ENCODE data around the gene KAT6B.

KAT6B gene

DNA sequence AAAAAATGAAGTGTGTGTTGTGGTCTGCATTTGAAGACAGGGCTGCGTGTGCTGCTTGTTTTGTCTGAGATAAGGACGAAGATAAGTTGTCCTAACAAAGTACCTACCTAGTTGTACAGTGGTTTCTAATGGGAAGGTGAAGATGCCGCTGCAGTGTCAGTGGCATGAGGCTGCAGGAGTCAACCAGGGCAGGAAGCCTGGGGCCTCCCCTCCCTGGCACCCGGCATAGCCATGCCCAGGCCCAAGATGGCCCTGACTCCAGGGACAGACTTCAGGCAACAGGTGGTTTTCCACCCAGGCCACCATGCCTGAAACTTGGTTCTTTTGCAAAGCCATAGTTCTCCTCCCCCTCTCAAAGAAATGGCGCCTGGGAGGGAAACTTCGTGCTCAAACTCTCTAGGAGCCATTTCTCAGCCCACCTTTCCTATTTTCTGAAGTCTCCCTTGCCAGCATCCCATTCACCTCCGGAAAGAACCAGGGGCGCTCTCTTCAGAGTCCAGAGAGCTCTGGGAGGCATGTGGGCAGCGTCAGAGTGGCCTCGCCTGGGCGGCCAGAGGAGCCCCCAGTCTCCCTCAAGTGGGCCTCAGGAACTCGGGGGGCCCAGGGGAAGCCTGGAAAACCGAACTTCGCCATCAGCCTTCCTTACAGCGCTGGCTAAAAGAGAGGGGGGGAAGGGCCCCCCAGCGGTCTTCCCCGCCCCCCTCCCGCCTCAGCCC lies 2.1 kb upstream of the KAT6B start:
- peak; percentile 35 for DNase-seq

DNA sequence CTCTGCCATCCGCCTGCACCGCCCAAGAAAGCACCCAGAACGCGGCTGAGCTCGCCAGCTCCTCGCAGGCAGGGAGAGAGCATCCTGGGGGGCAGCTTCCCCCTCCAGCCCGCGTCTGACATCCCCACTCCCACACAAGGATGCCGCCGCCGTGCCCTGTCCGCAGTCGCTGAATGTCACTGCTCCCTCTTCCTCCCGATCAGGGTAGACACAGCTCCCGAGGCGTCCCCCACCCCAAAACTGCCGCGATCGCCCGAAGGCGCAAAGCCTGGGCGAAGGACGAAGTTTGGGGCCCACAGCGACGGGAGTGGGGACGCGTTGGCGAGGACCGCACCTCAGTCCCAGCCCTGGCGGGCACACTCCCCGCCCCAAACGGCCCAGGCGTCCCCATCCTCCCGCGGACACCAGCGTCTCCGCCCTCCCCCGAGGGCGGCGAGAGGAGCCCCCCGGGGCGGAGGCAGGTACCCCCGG lies 1.5 kb upstream of the KAT6B start:
- DNase-seq: no peak

DNA sequence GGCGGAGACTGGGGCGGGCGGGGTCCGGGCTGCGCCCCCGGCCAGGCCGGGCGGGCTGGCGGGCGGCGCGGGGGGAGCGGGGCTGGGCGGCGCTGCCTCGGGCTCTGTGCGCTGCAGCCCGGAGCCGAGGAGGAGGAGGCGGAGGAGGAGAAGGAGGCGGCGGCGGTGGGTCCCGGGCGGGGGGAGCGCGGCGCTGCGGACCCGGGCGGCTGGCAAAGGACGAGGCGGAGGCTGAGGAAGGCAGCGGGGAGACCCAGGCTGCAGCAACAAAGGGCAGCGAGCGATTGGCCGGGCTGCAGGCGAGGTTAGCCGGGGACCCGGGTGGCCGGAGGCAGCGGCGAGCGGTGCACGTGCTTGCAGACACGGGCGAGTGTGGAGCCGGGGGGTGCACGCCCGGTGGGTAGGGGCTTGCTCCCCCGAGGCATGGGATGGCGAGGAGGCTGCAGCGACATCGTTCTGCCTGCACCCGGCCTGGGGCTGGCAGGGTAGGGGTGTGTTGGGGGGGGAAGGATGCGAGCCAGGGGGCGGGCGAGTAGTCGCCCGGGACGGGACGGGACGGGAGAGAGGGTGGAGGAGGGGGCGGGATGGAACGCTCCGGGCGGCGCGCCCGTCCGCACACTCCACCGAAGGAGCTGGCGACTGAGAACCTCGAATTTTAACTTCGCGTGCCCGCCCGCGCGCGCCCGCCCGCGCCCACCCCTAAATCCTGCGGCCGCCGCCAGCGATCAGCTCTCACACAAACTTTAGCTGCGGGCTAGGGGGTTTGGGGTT lies 844 bp upstream of the KAT6B start:
- peak; percentile 62 for DNase-seq

DNA sequence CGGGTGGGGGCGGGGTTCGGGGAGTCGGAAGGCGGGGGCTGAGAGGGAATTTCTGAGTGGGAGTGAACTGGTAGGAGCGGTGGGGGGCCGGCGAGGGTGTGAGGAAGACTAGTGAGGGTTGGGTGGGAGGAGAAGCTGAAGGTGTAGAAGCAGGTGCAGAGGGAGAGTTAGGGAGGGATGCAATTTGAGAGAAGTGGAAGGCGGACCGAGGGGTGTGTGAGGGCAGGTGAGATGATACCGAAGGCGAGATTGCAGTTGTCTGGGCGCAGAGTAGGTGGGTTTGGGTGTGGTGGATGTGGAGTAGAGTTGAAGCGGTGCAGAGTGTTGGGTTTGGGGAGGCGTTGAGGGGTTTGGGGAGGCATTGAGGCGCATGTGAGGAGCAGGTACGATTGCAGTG lies 643 bp downstream of the KAT6B start:
- DNase-seq: no peak

DNA sequence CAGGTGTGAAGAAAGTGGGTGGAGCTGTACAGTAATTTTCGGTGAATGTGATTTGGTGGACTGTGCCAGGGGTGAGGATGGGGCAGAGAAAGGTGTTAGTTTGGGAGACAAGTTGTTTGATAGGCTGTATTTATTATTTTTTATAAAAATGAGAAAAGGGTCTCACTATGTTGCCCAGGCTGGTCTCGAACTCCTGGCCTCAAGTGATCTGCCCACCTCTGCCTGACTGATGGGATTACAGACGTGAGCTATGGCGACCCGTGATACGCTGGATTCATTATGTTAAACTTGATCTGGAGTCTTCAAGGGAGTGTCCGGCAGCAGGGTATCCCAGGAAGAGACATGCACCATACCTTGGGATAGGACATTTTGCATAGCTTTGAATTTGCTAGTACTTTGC lies 1.3 kb downstream of the KAT6B start:
- peak; percentile 6 for DNase-seq

DNA sequence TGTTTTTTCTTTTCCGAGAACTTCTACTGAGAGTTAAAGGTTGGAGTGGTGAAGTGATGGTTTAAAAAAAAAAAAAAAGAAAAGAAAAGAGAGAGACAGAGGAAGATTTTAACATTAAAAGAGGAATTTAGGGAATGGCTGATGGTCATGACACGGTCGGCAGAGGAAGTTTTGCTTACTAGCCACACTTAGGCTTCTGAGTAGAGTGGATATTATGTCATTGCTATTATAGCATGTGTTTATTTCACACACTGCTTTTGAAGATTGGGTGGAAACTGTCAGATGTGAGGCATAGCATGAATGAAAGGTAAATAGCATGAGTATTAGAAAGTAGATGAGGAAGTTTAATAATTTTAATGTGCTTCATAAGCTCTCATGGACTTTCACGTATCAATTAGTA lies 2.5 kb downstream of the KAT6B start:
- DNase-seq: no peak

DNA sequence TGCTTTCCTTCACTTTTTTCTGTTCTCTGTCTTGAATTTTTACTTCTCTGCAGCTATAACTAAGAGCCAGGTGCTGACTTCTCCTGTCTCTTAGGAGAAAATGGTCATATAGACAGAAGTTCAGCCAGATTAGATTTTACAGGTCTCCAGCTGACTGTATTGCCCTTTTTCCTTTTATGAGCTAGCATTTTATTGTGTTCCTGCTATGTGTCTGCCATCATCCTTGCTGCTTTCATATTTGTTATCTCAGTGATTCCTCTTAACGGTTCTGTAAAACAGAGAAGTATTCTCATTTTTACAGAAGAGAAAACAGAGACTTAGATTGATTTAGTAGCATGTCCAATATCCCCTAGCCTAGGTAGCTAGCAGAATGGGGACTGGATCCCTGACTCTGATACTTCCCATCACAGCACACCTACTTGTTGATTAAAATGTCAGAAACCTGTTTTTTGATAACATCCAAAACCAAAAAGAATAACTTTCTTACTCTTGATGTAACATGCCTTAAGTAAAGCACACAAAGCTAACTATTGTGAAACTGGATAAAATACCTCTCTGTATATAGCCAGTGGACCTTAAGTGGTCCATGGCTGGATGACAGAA lies 5.2 kb downstream of the KAT6B start:
- DNase-seq: no peak

DNA sequence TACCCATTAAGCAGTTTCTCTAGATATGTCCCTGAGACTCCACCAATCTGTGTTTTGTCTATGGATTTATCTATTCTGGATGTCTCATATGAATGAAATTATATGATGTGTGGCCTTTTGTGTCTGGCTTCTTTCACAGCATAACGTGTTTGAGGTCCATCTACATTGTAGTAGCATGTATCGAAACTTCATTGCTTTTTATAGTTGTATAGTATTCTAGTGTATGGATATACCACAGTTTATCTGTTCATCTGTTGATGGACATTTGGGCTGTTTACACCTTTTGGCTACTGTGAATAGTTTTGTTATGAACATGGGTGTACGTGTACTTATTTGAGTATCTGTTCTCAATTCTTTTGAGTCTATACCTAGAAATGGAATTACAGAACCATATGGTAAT lies 9.6 kb downstream of the KAT6B start:
- no peak for DNase-seq

DNA sequence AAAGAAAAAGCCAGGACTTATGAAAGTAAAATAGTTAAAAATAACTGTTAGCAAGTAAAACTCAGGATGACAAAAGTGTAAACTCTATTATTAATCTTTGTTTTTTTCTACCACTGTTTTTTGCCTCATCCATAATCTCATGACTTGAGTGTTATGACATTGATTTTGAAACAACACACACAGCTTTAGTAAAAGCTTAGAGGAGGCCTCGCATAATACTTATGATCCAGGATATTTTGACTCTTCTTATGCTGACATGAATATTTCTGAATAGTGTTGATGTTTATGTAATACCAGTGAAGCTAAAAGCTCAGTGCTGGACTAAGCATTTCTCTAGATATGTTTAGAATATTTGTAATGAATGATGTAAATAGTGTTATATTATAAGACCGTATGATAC lies 10.5 kb downstream of the KAT6B start:
- DNase-seq: no peak

DNA sequence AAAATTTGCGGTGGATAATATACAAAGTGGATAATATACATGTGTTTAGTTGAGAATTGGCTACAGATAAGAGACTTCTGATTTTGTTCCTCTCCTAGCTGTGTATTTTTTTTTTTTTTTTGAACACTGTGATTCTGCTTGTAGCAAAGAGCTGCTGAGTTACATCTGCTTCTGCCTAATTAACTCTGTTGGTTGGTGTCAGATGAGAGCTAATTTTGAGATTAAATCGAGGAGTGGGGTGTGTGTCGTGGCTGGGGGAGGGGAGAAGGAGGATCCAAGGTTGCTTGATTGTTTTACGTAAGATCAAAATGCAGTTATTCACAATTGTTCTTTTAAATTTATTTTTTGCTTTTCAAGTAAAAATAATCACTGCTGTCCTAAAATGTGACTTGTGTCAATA lies 11.3 kb downstream of the KAT6B start:
- DNase-seq: no peak

DNA sequence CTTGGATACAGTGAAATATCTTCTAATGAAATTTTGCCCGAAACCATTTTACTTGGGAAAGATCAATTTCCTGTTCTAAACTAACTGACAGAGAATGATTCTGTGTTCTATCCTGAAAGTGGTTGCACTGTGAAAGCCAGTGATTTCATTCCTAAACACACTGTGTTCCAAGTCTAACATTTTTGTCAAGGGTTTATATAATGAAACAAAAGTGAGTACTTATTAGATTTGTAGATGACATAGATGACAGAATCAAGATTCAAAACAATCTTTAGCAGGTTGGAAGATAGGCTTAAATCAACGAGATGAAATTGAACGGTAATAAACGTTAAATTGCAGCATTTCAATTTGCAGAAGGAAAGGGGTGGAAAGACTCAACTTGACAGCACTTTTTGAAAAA lies 13.3 kb downstream of the KAT6B start:
- DNase-seq: no peak

DNA sequence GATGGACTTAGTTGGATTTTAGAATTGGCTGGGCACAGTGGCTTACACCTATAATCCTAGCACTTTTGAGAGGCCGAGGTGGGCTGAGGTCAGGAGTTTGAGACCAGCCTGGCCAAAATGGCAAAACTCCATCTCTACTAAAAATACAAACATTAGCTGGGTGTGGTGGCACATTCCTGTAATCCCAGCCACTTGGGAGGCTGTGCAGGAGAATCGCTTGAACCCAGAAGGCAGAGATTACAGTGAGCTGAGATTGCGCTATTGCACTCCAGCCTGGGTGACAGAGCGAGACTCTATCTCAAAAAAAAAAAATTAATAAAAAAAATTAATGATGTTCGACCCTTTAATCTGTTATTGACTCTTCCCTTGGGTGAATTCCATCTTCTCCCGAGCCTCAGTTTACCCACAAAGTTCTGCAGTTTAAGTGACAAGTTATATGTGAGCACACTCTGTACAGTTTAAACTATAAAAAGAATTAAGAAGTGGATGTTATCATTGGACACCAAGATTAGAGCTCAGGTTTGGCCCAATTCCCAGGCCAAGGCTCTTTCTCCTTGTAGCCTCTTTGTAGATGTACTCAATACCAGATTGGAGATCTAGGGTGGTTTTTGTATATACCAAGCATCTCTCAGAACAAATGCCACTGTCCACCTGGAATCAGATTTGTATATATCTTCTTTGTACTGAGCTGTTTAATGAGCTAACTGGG lies 15.0 kb downstream of the KAT6B start:
- no peak for DNase-seq

DNA sequence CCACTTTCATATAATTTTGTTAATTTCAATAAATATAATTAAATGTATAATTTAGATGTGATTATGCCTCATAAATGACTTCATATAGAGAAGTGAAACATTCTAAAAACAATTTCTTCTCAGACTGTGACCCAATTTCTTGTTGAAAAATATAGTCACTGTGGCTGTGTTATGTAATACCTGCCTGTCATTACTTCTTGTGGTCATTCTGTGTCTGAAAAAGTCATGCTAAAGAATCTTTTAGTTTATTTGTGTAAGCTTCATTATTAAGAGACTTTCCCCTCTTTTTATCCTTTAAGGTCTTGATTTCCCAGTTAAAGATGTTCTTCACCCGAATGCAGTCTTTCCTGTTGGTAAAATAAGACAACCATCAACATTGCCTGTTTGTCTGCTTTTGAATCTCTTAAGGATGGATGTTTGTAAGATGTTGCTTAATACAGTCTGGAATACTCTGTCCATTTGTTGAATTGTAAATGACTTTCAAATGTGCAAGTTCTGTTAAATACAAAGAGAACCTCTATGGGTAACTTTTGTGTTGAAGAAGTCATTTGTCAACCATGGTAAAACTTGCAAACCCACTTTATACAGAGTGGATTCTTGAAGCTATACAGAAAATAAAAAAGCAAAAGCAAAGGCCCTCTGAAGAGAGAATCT lies 16.0 kb downstream of the KAT6B start:
- DNase-seq: no peak

DNA sequence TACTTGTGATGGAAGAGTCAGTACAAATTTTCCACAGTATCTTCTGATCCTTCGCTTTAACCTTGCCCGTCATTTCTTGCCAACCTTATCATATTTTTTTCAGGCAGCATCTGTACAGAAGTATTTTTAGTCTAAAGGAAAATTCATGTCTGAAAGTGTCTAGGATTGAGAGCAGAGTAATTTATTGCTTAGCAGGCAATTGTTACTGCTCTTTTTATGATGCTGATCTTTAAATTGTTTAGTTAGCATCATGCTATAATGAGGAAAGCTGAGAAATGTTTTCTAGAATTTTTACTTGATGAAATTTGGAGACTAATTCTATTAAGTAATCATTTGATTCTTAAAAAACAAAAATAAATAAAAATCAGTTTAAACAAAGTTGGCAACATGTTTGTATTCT lies 20.6 kb downstream of the KAT6B start:
- DNase-seq: no peak

DNA sequence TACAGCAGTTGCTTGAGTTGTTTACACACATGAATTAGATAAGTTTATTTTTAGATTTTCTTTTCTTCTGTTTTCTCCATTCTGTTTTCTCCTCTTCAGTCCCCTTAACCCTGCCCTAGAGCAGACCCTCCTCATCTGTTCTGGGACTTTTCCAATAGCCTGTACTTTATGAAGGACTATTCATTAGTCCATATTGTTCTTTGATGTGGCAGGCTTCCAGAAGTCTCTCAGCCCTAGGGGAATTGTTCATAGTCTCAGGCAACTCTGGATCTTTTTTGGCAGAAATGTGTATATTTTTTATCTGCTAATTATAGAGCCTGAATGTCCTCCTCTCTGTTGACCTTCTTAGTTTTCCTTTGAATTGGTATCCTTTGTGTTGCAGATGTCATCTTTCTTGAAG lies 25.4 kb downstream of the KAT6B start:
- no peak for DNase-seq

DNA sequence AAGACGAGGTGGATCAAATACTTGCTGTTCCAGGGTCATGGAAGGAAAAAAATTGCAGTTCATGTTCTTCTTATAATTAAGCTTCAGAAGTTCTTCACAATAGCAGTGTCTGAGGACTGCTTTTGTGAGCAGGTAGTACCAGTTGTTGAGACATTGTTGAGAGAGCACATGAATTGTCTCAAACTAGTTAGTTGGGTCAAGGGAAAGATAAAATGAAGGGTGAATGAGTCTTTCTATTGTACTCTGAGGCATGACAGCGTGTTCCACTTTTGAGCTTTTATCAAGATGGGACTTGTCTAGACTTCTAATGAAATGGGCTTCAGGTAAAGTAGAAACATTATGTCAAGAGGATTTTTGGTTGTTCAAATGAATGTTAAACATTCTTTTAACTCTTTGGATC lies 26.0 kb downstream of the KAT6B start:
- no peak for DNase-seq

DNA sequence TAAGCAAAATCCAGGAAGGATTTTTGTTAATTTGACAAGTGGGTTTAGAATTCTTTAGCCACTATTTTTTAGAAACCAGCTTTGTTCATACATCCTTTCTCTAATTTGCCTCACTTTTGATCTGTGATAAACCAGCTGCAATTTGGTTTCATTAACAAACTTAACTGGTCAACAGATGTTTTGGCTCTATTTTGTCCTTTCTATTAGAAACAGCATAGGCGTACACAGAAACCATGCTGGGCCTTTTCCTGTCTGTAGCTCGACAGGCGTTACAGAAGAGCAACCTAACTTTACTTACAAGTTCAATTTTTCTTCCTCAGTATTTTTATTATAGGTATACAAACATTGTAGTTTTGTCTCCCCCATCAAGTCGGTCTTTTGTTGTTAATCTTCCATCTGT lies 28.2 kb downstream of the KAT6B start:
- DNase-seq: no peak

DNA sequence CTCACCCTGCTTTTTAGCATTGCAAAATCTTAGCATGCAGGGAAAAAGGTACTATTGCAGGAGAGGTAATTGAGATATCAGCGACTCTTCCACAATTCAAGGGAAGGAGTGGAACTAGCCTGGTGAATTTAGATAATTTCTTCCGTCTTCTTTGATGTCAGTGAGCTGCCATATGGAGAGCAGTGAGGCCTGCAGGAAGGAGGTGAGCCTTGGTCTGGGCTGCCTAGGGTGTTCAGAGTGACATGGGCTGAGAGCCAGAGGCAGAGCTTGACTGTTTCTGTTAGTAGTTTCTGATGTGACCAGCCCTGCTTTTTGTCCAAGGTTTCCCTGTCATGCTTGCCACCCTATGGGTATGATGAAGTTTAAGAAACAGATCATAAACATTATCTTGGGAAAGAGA lies 28.6 kb downstream of the KAT6B start:
- DNase-seq: no peak

DNA sequence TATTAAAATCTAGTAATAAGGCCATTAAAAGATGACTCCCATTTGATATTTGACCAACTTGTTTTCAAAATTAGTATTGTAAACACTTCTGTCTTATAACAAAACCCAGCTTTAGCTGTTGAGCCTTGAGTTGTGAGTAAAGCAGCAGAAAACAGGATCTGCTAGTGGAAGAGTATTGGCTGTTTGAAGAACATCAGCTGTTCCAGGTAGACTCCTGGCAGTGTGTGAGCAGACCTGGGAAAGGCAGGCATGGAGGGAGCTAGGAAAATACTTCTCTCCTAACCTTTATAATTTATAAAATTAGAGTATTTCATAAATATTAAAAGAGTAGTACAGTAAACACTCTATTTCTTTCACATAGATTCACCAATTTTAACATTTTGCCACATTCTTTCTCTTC lies 29.0 kb downstream of the KAT6B start:
- DNase-seq: no peak

DNA sequence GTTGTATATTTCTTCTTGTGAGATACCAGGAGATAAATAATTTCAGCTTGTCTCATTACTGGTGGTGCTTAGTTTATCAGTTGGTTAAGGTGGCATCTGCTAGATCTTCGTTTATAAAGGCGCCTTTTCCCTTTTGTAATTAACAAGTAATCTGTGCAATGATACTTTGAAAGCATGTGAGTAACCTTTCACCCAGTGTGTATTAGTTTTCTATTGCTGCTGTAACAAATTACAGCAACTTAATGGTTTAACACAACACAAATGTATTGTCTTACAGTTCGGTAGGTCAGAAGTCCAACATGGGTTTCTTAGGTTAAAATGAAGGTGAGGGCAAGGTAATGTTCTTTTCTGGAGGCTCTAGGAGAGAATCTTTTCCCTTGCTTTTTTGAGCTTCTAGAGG lies 30.5 kb downstream of the KAT6B start:
- no peak for DNase-seq

DNA sequence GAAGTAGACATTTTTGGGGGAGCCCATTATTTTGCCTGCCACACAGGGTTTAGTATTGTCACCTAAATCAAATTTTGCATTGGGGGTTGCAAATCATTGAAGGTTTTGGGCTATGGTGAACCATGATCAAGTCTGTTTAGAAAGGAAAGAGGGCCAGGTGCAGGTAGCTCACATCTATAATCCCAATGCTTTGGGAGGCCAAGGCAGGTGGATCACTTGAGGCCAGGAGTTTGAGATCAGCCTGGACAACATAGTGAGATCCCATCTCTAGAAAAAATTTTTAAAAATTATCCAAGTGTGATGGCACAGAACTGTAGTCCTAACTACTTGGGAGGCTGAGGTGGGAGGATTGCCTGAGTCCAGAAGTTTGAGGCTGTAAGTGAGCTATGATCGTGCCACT lies 31.2 kb downstream of the KAT6B start:
- no peak for DNase-seq

DNA sequence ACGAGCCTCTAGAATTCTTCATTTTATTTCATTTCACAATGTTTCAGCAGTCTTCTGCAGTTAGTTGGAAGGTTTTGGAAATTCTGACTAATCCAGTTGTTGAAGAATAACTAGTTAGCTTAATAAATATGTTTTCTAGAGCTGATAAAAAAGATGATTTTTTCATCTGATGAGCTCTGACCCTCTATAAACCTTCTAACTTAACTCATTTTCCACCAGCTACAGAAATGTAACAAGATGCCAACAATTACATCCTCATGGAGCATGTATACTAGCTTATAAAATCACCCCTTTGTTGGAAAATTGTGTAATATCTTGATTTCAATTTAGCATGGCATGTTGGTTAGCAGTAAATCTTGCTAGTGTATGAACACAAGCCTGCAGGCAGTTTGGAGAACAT lies 33.1 kb downstream of the KAT6B start:
- no peak for DNase-seq

DNA sequence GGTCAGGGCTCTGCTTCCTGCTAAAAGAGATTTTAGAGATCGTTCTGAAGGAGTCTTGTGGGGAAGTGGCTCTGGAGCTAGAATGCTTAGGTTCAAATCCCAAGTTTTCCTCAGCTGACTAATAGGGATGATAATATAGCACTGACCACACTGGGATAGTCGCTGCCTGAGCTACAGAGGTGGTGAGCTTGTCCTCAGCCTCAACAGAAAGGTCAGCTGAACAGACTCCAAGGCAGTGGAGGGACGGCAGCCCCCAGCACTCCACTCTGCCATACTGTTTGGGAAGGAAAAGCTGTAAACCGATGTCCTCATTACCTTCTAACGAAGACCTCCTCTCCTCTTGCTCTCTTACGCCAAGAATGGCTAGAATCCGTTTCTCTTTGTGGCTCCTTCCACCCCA lies 36.2 kb downstream of the KAT6B start:
- DNase-seq: no peak
